IPS-15b (cell line): ENCODE measurements around the gene MRPL37.
"Not testable (repeated sequence)": the region's sequence is repeated elsewhere in the genome, so short reads cannot be mapped to it uniquely, and the experiment has no call there.

Experiments
- H3K27me3 ChIP-seq: one replicate; pipeline ENCODE4 v1.6.1; 2013; ENCODE audit warnings: low read length; ENCODE audit not compliant: control insufficient read depth, insufficient read depth
- H3K36me3 ChIP-seq: one replicate; pipeline ENCODE4 v1.6.1; 2013; ENCODE audit warnings: low read length; ENCODE audit not compliant: control insufficient read depth, insufficient read depth
- H3K4me1 ChIP-seq: one replicate; pipeline ENCODE4 v1.6.1; 2013; ENCODE audit warnings: mild to moderate bottlenecking, low read length; ENCODE audit not compliant: control insufficient read depth, insufficient read depth
- H3K4me3 ChIP-seq: one replicate; pipeline ENCODE4 v1.5.1; 2013; ENCODE audit warnings: low read depth, low read length
- H3K9ac ChIP-seq: one replicate; pipeline ENCODE4 v1.6.1; 2013; ENCODE audit warnings: low read depth, mild to moderate bottlenecking, low read length
- H3K9me3 ChIP-seq: one replicate; pipeline ENCODE4 v1.6.1; 2013; ENCODE audit warnings: mild to moderate bottlenecking, low read length; ENCODE audit not compliant: control insufficient read depth, insufficient read depth

The MRPL37 gene

GRCh38 chr1:54200519-54200997 lies 591 bp downstream of the MRPL37 start:
- Histone ChIP-seq H3K36me3 (peaks cover 11% of the 10 kb centered on the region), H3K27me3 (no peaks in the 10 kb centered on the region), H3K4me3 (peak overlapping the region; percentile 82), H3K9me3 (no peaks in the 10 kb centered on the region), H3K4me1 (peaks cover 5% of the 10 kb centered on the region), H3K9ac (peak overlapping the region; percentile 95)

DNA sequence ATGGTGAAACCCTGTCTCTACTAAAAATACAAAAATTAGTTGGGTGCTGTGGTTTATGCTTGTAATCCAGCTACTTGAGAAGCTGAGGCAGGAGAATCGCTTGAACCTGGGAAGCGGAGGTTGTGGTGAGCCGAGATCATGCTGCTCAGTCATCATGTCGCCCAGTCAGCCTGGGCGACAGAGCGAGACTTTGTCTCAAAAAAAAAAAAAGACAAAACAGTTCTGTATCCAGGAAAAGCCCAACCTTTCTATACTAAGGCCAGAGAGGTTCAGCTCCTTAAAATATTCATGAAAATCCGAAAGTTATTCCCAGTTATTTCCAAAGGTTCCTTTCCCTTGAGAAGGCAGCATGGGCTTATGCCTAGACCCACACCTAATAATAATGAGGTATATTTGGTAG lies 4.2 kb downstream of the MRPL37 start:
- Histone ChIP-seq H3K4me1 (peaks cover 2% of the 10 kb centered on the region), H3K27me3 (no peaks in the 10 kb centered on the region), H3K9ac (no peak overlapping the region), H3K36me3 (peaks cover 23% of the 10 kb centered on the region), H3K4me3 (no peak overlapping the region), H3K9me3 (no peaks in the 10 kb centered on the region)

- H3K4me1 ChIP-seq = no peaks in the 10 kb centered on the region
- H3K9me3 ChIP-seq = no peaks in the 10 kb centered on the region
- peaks cover 44% of the 10 kb centered on the region for H3K36me3 ChIP-seq
- H3K27me3 ChIP-seq = no peaks in the 10 kb centered on the region
- H3K4me3 ChIP-seq = no peak overlapping the region
- H3K9ac ChIP-seq = no peak overlapping the region
Measured at GRCh38 chr1:54207287-54207686, 7.3 kb downstream of the MRPL37 start.

GRCh38 chr1:54207896-54208295 lies 7.9 kb downstream of the MRPL37 start:
- not testable (repeated sequence) for H3K4me1 ChIP-seq, H3K9me3 ChIP-seq, H3K4me3 ChIP-seq, H3K9ac ChIP-seq, H3K27me3 ChIP-seq
- H3K36me3 ChIP-seq = peaks cover 48% of the 10 kb centered on the region

DNA sequence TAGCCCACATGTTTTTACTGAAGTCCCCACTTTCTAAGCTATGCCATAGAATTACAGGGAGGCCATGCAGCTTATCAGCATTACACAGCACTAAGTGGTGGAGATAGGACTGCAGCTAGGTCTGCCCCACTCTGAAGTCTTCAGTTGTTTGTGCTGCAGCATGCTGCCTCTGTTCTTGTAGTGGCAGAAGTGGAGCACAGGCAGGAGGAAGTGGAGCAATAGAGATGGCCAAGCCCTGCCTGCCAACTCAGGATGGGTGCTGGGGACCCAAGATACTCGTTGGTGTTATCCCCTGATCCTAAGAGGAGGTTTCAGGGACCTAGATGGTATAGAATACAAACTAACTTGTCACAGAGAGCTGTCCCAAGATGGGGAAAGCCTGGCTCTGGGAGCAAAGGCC lies 12.9 kb downstream of the MRPL37 start:
- Histone ChIP-seq H3K36me3 (peaks cover 68% of the 10 kb centered on the region), H3K9ac (no peak overlapping the region), H3K27me3 (no peaks in the 10 kb centered on the region), H3K4me3 (no peak overlapping the region), H3K4me1 (no peaks in the 10 kb centered on the region), H3K9me3 (no peaks in the 10 kb centered on the region)

- Histone ChIP-seq H3K4me3 (no peak overlapping the region), H3K9me3 (no peaks in the 10 kb centered on the region), H3K9ac (no peak overlapping the region), H3K4me1 (no peaks in the 10 kb centered on the region), H3K27me3 (no peaks in the 10 kb centered on the region), H3K36me3 (peaks cover 64% of the 10 kb centered on the region)
Measured at GRCh38 chr1:54215523-54215922, 15.6 kb downstream of the MRPL37 start.

DNA sequence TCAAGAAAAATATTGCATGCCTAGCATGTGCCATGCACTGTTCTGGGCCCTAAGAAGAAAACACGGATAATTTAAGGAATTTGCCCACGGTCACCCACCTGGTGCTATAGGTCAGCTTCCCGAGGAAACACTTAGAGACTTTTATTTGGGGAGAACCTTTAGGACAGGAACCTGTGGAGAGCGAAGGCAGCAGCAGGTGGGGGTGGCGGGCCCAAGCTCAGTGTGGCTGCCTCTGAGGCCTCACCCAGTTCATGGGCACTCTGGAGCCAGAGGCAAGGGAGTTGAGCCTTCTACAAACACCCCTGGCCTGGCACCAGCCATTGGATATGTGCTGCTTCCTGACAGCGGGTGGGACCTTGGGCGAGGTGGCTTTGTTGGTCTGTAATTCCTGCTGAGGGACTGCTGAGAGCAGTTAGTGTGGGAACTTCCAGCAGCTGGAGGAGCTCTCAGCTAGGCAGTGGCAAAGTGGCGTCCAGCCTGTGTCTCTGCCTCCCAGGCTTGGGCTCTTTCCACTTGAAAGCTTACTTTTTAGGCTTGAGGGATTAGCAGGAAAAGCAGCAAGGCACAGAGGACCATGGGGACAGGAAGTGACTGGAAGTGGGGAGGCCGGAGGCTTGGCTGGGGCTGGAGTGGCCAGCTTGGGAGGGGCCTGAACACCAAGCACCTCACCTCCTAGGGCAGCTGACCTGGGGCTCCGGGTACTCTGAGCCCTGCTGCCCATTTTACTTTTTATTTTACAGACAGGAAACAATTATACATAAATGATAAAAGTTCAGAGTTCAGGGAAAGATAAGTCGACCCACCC lies 19.1 kb downstream of the MRPL37 start:
- no peak overlapping the region for H3K9ac ChIP-seq
- H3K27me3 ChIP-seq = no peaks in the 10 kb centered on the region
- H3K9me3 ChIP-seq = no peaks in the 10 kb centered on the region
- H3K4me3 ChIP-seq = no peak overlapping the region
- peaks cover 42% of the 10 kb centered on the region for H3K36me3 ChIP-seq
- H3K4me1 ChIP-seq = peaks cover 5% of the 10 kb centered on the region

DNA sequence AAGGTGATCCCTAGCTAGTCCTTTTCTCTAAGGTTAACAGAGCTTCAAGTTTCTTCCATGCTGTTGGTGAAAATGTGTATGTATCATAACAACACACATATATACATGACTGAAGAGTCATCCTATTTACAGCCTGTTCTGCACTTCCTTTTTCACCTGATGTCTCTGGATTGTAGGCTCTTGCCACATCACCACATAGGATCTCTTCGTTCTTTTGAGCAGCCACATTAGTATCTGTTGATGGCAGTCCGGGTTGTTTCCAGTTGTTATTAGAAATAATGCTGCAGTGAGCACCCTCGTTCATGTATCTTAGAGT lies 19.7 kb downstream of the MRPL37 start:
- Histone ChIP-seq H3K4me3 (no peak overlapping the region), H3K4me1 (peaks cover 5% of the 10 kb centered on the region), H3K36me3 (peaks cover 39% of the 10 kb centered on the region), H3K9me3 (no peaks in the 10 kb centered on the region), H3K9ac (no peak overlapping the region), H3K27me3 (no peaks in the 10 kb centered on the region)

DNA sequence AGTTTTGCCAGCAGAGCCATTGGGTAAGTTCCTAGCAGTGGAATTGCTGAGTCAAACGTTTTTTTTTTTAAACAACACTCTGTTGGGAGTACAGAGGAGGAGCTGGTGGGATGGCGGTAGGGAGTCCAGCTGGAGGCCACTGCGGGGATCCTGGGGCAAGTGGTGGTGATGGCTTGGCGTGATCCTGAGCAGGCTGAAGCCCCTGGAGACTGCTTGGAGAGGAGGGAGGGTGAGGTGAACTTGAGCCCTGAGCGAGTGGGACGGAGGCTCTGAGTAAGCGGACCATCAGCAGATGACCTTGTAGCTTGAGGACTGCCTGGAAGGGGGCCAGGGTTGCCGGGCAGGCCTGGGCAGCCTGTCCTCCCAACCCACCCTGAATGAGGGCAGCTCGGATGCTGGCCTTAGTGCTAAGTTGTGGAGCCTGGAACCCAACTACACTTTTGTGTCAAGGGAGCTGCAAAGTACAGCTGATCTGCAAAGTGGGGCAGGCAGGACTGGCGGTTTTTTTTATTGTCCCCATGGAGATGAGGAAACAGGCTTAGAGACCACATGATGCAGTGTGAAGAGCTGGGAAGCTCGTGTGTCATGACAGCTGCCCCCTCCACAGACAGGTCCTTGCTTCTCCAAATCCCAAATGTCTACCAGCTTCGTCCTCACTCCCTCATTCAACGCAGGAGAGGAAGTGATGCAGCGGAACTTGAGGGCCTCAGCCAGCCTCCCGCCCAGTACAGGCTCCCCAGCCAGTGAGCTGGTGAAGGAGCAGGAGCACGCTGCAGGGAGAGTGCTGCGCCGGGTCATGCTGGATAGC lies 20.2 kb downstream of the MRPL37 start:
- Histone ChIP-seq H3K9ac (no peak overlapping the region), H3K27me3 (no peaks in the 10 kb centered on the region), H3K4me3 (no peak overlapping the region), H3K9me3 (no peaks in the 10 kb centered on the region), H3K36me3 (peaks cover 34% of the 10 kb centered on the region), H3K4me1 (peaks cover 5% of the 10 kb centered on the region)

DNA sequence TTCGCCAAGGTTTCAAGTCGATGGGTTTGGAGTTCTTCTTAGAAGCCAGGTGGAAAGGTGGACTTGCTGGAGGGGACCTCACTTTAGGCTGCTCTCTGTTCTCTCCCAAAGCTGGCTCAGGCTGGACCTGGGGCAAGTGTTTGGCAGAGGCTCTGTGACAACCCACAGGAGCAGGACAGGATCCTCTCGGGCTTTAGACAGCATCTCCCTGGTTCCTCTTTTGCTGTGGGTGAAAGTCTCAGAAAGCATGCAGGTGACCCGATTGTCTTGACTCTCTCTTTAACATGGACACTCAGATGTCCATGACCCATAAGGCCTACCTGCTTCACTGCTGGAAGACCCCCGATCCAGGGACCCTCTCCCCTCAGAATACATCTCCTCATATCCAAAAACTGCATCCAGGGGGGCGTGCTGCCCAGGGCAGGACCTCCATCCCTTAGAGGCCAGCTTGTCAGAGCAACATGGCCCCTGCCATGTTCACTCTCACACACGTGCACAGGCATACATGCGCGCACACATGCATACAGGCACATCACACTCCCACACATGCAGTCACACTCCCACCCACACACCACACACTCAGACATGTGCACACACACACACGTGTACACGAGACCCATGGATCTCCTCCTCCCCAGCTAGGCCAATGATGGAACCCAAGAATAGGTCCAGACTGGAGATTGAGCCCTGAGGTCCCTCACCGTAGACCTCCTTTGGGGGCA lies 21.3 kb downstream of the MRPL37 start:
- Histone ChIP-seq H3K36me3 (peaks cover 24% of the 10 kb centered on the region), H3K4me1 (peaks cover 5% of the 10 kb centered on the region), H3K9ac (no peak overlapping the region), H3K27me3 (no peaks in the 10 kb centered on the region), H3K9me3 (no peaks in the 10 kb centered on the region), H3K4me3 (no peak overlapping the region)

DNA sequence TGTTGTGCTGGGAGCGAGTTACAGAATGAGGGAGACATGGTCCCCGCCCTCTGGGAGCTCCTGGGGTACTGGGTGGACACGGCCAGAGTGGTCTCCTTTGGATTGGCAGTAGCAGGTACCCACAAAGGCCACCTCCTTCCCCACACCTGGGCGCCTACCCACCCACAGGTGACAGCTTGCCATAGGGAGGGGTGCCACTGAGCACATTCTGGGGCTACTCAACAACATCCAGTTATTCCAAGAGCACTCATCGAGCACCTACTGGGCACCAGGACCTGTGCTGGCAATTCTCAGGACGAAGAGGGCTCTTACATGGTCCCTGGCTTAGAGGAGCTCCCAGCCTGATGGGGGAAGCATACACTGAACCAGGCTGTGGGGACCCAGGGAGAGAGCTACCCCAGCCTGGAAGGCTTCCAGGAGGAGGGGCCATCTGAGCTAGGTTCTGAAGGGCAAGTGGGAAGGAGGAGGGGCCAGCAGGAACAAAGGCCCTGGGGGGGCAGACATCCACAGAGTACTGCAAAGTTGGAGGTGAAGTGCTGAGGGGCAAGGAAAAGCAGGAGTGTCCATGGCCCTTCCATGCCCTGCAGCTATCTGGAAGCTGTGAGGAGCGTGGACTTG lies 22.0 kb downstream of the MRPL37 start:
- no peaks in the 10 kb centered on the region for H3K9me3 ChIP-seq
- H3K36me3 ChIP-seq = peaks cover 17% of the 10 kb centered on the region
- H3K27me3 ChIP-seq = no peaks in the 10 kb centered on the region
- H3K4me1 ChIP-seq = peaks cover 5% of the 10 kb centered on the region
- H3K9ac ChIP-seq = no peak overlapping the region
- H3K4me3 ChIP-seq = no peak overlapping the region
